Measurements from ENCODE around the gene DNM3.
"Not testable (repeated sequence)": the region's sequence is repeated elsewhere in the genome, so short reads cannot be mapped to it uniquely, and the experiment has no call there.

The DNM3 gene

DNA sequence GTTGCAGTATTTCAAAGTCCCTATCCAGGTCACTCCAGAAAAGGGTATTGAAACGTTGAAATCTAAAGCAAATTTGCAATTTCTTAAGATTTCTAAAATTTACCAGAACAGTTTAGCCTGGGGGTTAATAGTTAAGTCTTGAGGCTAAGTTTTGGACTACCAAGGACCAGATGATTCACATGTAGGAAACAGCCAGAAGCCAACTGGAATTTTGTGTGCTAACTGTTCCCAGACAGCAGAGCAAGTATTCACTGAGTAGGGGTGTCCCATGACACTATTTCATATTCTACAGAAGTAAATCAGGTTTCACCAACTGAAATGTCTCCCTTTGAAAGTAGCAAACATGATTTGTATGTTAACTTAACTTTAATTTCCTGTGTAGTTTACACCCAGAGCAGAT is 567.7 kb downstream of the DNM3 start:
- no peak for DNase-seq (ENCODE audit: low read depth in 1 of 2, low spot score in 1 of 2)

DNA sequence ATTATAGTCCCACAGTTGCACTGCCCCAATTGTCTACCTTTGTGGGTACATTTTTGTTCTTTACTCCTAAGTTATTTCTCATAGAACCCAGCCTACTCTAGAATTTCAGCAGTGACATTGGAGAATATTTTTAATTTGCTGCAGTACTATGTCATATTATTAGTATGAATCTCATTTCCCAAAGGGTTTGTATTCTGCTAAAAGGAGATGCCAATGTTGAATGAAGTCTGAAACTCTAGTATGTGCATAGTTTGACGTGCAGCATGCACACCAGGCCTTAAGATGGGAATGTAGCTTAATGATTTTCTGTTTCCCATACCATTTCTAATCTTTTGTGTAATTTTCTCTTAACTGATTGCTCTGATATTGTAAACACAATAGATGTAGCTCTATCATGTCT is 568.7 kb downstream of the DNM3 start:
- no peak for DNase-seq (ENCODE audit: low read depth in 1 of 2, low spot score in 1 of 2)

DNA sequence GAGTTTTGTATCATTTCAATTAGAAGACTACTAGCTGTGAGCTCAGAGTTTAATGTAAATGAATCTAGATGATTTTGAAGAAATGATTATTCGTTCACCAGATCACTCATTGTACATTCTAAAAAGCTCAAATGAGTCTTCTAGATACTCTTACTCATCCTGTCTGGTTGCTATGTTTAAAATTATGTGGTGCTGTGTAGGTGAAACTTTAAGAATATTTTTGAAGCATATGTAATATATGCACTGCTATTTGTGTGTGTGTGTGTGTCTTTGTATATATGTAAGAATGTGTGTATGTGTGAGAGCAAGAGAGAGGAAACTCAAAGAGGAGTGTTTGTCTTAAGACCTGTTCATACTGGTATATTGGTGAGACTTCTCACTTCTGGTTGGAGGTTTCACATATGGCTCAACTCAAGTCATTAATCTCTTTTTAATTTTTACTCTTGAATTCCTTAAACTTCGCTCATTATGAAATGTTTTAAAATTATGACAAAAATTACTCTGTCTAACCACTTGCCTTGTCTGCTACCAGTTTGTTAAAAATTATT is 570.6 kb downstream of the DNM3 start:
- DNase-seq (ENCODE audit: low read depth in 1 of 2, low spot score in 1 of 2): no peak

- no peak for DNase-seq (ENCODE audit: low read depth in 1 of 2, low spot score in 1 of 2)
Observed at GRCh38 chr1:172414331-172414730, 573.0 kb downstream of the DNM3 start.

- DNase-seq (ENCODE audit: low read depth in 1 of 2, low spot score in 1 of 2): no peak
Observed at GRCh38 chr1:172416496-172417035, 575.3 kb downstream of the DNM3 start.

GRCh38 chr1:172417557-172417956 is 576.3 kb downstream of the DNM3 start:
- no peak for DNase-seq (ENCODE audit: low read depth in 1 of 2, low spot score in 1 of 2)

- no peak for DNase-seq (ENCODE audit: low read depth in 1 of 2, low spot score in 1 of 2)
Observed at GRCh38 chr1:172420385-172420784, 579.1 kb downstream of the DNM3 start, which contains the start of gene C1orf105. Gene C1orf105 (plus strand): TSS chr1:172420685. CDS start chr1:172420886, 201 bp downstream.

GRCh38 chr1:172421974-172422604 is 580.8 kb downstream of the DNM3 start:
- no peak for DNase-seq (ENCODE audit: low read depth in 1 of 2, low spot score in 1 of 2)

- DNase-seq (ENCODE audit: low read depth in 1 of 2, low spot score in 1 of 2): no peak
Observed at GRCh38 chr1:172423336-172423735, 582.0 kb downstream of the DNM3 start.

DNA sequence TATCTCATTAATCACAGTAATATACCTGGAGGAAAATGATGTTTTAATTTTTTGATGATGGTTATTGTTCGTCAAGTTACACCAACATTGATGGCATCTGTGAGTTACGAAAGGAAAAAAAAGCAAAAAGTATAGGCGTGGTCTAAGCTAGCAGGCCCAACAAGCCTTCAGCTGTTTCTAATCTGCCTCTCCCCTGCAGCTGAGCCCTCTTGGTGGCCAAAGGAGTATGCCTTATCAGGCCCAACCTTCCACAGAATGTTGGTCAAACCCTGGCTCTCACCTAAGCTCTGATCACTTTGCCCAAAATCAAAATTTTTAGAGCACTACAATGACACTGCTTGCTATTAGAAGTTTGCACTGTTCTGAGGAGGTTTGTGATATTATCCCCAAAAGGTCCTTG is 584.0 kb downstream of the DNM3 start:
- DNase-seq (ENCODE audit: low read depth in 1 of 2, low spot score in 1 of 2): no peak

- no peak for DNase-seq (ENCODE audit: low read depth in 1 of 2, low spot score in 1 of 2)
Observed at GRCh38 chr1:172427191-172427590, 585.9 kb downstream of the DNM3 start.

DNA sequence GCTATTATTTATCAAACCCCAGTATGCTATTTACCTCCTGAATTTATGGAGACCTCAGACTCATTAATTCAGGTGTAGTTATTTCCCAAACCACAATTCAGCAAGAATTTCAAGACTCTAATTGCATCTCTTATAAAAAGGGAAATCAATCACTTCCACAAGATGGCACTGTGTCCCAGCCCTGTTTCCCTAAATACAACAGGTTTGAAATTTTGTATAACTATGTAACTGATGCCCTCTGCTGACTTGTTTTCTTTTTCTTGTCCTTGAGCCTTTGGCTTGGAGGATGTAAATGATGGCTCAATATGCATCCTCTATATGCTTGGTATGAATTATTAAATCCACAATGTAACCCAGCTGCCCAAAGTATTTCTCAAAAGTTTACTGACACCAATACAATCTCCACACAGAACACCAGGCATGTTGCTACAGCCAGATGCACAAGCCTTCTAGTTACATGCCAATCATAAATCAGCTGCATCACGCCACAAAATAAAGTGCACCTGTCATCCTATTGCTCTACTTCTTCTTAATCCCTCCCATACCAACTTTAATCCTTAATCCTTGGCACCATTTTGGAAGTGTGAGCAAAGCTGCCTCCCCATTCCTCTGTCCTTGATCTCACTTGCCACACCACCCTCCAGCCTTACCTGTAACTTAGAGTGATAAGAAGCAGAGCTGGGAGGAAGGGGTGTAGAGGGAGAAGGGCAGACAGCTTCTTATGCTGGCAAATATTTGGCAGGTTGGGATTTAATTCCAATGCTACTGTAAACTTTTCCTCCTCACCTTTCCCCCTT is 588.2 kb downstream of the DNM3 start:
- no peak for DNase-seq (ENCODE audit: low read depth in 1 of 2, low spot score in 1 of 2)

- DNase-seq (ENCODE audit: low read depth in 1 of 2, low spot score in 1 of 2): no peak
Observed at GRCh38 chr1:172430128-172430454, 588.8 kb downstream of the DNM3 start.

DNA sequence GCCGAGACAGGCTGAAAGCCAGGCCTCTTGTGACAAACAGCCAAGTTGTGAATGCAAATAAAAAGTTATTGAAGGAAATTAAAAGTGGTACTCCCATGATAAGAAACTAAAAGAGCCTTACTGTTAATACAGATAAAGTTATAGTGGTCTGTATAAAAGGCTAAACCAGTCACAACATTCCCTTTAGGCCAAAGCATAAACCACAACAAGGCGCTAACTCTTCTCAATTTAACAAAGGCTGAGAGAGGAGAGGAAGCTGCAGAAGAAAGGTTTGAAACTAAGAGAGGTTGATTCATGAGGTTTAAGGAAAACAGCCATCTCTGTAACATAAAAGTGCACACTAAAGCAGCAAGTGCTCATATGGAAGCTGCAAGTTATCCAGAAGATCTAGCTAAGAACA is 589.9 kb downstream of the DNM3 start:
- no peak for DNase-seq (ENCODE audit: low read depth in 1 of 2, low spot score in 1 of 2)

DNA sequence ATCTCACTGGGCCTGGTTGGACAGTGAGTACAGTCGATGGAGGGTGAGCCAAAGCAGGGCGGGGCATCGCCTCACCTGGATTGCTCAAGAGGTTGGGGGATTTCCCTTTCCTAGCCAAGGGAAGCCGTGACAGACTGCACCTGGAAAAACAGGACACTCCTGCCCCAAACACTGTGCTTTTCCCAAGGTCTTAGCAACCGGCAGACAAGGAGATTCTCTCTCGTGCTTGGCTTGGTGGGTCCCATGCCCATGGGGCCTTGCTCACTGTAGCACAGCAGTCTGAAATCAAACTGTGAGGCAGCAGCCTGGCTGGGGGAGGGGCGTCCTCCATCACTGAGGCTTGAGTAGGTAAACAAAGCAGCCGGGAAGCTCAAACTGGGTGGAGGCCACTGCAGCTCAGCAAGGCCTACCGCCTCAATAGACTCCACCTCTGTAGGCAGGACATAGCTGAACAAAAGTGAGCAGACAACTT is 590.5 kb downstream of the DNM3 start:
- no peak for DNase-seq (ENCODE audit: low read depth in 1 of 2, low spot score in 1 of 2)

DNA sequence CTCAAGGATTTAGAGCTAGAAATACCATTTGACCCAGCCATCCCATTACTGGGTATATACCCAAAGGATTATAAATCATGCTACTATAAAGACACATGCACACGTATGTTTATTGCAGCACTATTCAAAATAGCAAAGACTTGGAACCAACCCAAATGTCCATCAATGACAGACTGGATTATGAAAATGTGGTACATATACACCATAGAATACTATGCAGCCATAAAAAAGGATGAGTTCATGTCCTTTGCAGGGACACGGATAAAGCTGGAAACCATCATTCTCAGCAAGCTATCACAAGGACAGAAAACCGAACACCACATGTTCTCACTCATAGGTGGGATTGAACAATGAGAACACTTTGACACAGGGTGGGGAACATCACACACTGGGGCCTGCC is 595.9 kb downstream of the DNM3 start:
- not testable (repeated sequence) for DNase-seq (ENCODE audit: low read depth in 1 of 2, low spot score in 1 of 2)

- no peak for DNase-seq (ENCODE audit: low read depth in 1 of 2, low spot score in 1 of 2)
Observed at GRCh38 chr1:172442404-172442803, 601.1 kb downstream of the DNM3 start.

GRCh38 chr1:172442843-172443565 is 601.7 kb downstream of the DNM3 start:
- DNase-seq (ENCODE audit: low read depth in 1 of 2, low spot score in 1 of 2): no peak

- DNase-seq (ENCODE audit: low read depth in 1 of 2, low spot score in 1 of 2): peak; percentile 77 to 87
Observed at GRCh38 chr1:172443666-172444453, 602.6 kb downstream of the DNM3 start, which contains the start of gene PIGC. Gene PIGC (minus strand): TSS chr1:172444069. CDS start chr1:172442622, 1,447 bp downstream.

GRCh38 chr1:172446547-172446946 is 605.2 kb downstream of the DNM3 start:
- DNase-seq (ENCODE audit: low read depth in 1 of 2, low spot score in 1 of 2): no peak

- DNase-seq (ENCODE audit: low read depth in 1 of 2, low spot score in 1 of 2): no peak
Observed at GRCh38 chr1:172447641-172448040, 606.3 kb downstream of the DNM3 start.
